T-helper 17 cell (primary cell): ENCODE results near the gene MARCHF9. TPM values are rescaled to one million over a fixed set of nuclear protein-coding genes. Genes with fewer than 3 reads are reported as not detected.

ENCODE experiments used
- ATAC-seq: fragments of 150-1000 bp; cut with Tn5 transposase; 2 replicates; pipeline ENCODE4 v1.10.0; 2021; ENCODE audit warnings: mild to moderate bottlenecking, moderate library complexity
- DNase-seq, 3 donors: peaks; one replicate each; pipeline versions ENCODE4 v3.0.0 to v3.0.0-alpha.2; 2020 to 2021
- H3K9me3 ChIP-seq: one replicate; pipeline ENCODE4 v1.7.0; 2013; ENCODE audit warnings: low read length, mild to moderate bottlenecking; ENCODE audit not compliant: control insufficient read depth, poor library complexity, severe bottlenecking
- H3K27ac Mint-ChIP-seq: one replicate; pipeline ENCODE4 v1.8.0; 2022; ENCODE audit warnings: mild to moderate bottlenecking, moderate library complexity, mixed read lengths
- H3K27me3 Mint-ChIP-seq: one replicate; pipeline ENCODE4 v1.8.0; 2022; ENCODE audit warnings: mixed read lengths
- H3K36me3 Mint-ChIP-seq: one replicate; pipeline ENCODE4 v1.8.0; 2022; ENCODE audit warnings: low read depth, mixed read lengths
- H3K4me1 Mint-ChIP-seq: one replicate; pipeline ENCODE4 v1.8.0; 2022; ENCODE audit warnings: mild to moderate bottlenecking, mixed read lengths
- H3K4me3 Mint-ChIP-seq: one replicate; pipeline ENCODE4 v1.8.0; 2022; ENCODE audit warnings: mild to moderate bottlenecking, moderate library complexity, mixed read lengths
- total RNA-seq, 4 donors: library from RNA in 2 of 4; stranded (reverse) in 2 of 4; gene quantifications; one replicate each; pipeline ENCODE4 v1.2.3 and lab custom pipeline; 2022 to 2026

The MARCHF9 gene
- total RNA-seq, 2 donors from 2014 or later = 45.3 to 62.4 TPM

DNA sequence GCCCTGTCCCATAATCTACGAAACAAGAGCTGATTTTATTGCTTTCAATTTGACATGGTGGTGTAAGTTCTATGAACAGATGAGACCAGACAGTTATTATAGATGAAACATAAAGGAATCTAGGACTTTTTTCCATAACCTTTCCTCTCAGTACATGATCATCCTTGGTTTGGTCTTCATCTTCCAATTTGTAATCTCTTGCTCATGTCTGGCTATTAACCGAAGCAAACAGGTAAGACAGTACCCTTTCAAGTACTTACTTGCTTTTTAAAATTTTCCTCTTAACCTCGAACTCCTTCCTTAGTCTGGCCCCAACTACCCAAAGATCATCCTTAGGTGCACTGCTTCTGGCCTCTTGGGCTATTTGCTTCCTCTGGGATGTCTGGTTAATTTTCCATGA, 8.9 kb upstream of the MARCHF9 start:
- Mint-ChIP-seq H3K27ac (peak overlapping the region; percentile 99), H3K4me1 (peaks cover 43% of the 10 kb centered on the region), H3K27me3 (no peaks in the 10 kb centered on the region), H3K36me3 (no peaks in the 10 kb centered on the region), H3K4me3 (peak overlapping the region; percentile 97)
- no peak for ATAC-seq
- H3K9me3 ChIP-seq = no peaks in the 10 kb centered on the region
- DNase-seq = no peak

DNA sequence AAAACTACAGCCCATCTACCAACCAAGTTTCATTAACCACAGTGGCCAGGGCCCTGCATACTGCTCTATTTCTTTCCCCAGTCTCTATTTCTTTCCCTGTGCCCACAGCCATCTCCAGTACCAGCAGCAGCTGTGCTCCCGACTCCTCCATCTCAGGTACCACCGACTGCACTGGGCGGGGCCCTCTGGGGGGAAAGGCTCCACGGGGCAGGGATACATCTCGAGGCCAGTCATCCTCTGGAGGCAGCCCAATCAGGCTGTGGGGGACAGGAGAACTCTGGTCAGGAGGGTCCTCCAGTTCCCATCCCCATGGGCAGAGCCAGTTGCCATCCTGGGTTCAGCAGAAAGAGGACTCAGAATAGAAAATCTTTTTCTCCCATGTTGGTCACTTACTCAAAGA, 5.8 kb upstream of the MARCHF9 start:
- DNase-seq (no peak), ATAC-seq (no peak)
- no peaks in the 10 kb centered on the region for H3K36me3 Mint-ChIP-seq
- peaks cover 57% of the 10 kb centered on the region for H3K4me1 Mint-ChIP-seq
- H3K27ac Mint-ChIP-seq = no peak overlapping the region
- H3K4me3 Mint-ChIP-seq = no peak overlapping the region
- no peaks in the 10 kb centered on the region for H3K9me3 ChIP-seq
- H3K27me3 Mint-ChIP-seq = no peaks in the 10 kb centered on the region

- H3K27me3 Mint-ChIP-seq = no peaks in the 10 kb centered on the region
- DNase-seq = no peak
- no peaks in the 10 kb centered on the region for H3K9me3 ChIP-seq
- H3K36me3 Mint-ChIP-seq = no peaks in the 10 kb centered on the region
- peak overlapping the region; percentile 94 for H3K4me3 Mint-ChIP-seq
- H3K4me1 Mint-ChIP-seq = peaks cover 48% of the 10 kb centered on the region
- H3K27ac Mint-ChIP-seq = peak overlapping the region; percentile 96
- no peak for ATAC-seq
These were observed 4.1 kb upstream of the MARCHF9 start for GRCh38 chr12:57750561-57751431.

DNA sequence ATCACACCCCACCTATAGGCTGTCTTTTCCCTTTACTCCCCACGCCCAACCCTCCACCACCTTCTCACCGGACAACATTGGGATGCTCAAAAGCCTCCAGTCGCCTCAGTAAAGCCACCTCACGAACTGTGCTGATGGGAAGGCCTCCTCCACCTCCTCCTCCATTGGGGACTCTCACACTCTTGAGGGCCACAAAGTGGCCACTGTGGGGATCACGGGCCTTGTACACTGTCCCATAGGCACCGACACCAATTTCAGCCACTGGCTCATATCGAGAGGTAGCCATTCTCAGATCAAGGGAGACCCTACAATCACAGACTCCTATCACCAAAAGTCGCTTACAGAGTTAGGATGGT, 3.5 kb upstream of the MARCHF9 start:
- Mint-ChIP-seq H3K4me1 (peaks cover 46% of the 10 kb centered on the region), H3K27ac (peak overlapping the region; percentile 96), H3K4me3 (peak overlapping the region; percentile 94), H3K36me3 (no peaks in the 10 kb centered on the region), H3K27me3 (no peaks in the 10 kb centered on the region)
- DNase-seq (no peak), ATAC-seq (no peak)
- H3K9me3 ChIP-seq = no peaks in the 10 kb centered on the region

DNA sequence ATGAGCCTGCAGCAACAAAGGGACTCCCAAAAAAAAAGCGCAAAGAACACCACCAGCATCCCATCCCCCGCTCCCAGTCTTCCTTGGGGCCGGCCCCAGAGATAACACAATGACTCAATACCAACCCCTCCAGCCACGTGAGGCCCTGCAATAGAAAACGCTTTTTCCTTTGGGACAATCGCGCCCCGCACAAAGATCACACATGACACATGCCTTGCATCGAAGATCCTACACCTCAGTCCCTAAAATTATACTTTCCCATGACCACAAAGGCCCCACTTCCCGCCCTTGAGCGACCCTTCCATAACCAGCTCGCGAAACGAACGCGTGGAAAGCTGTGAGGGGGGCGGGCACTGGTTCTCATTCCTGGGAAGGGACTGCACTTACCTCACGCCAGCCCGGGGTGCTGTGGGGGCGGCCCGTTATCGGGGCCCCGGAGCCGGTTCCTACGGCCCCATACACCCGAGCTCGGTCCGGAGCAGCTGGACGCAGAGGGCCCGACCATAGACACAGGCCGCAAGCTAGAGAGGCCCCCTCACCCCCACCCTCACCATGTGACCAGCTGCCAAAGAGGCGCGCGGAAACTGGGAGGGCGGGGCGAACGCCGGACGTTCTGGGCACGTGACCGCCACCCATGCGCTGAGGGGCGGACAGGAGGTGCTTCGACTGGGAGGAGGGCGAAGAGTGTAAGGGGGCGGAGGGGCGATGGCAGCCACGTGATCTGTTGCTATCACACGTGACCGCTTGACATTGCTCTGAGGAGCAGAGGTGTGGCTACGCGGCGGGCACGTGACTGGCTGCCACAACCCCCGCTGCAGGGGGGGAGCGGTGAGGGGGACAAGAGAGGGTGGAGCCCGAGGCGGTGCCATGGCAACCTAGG, 2.9 kb upstream of the MARCHF9 start, which contains the start of gene CDK4:
CDK4 (minus strand) TSS at position 523 of the 880 bp plus-strand sequence. CDS start 593 bp downstream, outside the sequence.
- Mint-ChIP-seq H3K27me3 (no peaks in the 10 kb centered on the region), H3K4me3 (peak within 1 kb of the TSS; percentile 94), H3K27ac (peak within 1 kb of the TSS; percentile 96), H3K36me3 (no peaks in the 10 kb centered on the region), H3K4me1 (peaks cover 49% of the 10 kb centered on the region)
- ATAC-seq = peak; percentile 81
- H3K9me3 ChIP-seq = no peaks in the 10 kb centered on the region
- peak; percentile 97 to 99 (median 98) for DNase-seq

DNA sequence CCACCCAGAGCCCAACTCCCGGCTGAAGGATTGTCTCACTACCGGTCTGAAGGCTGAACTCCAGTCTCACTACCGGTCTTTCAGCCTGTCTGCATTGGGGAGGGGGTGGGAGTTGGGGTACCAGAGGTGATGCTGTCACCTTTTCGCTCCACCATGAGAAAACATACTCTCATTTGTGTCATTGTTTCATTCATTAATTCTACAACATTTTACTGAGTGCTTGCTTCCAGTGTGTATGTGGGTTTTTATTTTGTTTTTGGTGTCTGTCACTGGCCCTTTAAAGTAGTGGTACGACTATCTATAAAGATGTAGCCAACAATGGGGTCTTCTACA, 2.3 kb upstream of the MARCHF9 start:
- H3K4me3 Mint-ChIP-seq = peak overlapping the region; percentile 94

DNA sequence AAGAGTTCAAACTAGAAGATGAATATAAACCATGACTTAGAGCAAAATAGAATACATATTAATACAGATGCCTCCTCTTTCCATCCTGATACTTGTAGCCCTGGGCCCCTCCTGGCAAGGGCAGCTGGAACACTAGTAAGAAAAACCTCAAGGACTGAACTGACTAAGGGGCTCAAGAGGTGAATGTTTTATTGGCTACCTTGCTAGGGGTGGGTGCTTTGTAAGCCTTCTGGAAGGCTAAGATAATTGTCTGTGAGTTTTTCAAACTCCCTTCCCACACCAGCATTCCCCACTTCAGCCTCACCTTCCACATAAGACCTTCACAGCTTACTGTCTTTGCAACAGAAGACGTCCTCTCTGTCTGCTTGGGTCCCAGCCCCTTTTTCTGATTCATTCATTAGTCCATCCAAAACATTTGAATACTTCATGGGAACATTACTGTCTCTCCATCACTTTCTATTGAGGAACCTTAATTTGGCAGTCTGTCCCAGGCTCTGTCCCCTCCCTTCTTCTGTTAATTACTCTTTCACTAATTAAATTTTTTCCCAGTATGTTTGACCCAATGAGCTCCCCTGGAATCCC, 1.1 kb upstream of the MARCHF9 start:
- Mint-ChIP-seq H3K27me3 (no peaks in the 10 kb centered on the region), H3K4me3 (peak overlapping the region; percentile 93), H3K27ac (peak overlapping the region; percentile 96), H3K4me1 (peaks cover 53% of the 10 kb centered on the region), H3K36me3 (no peaks in the 10 kb centered on the region)
- ATAC-seq (no peak), DNase-seq (no peak)
- H3K9me3 ChIP-seq = no peaks in the 10 kb centered on the region

More for the DNA sequence above, 2.3 kb upstream of the MARCHF9 start:
- Mint-ChIP-seq H3K36me3 (no peaks in the 10 kb centered on the region), H3K4me1 (peaks cover 50% of the 10 kb centered on the region), H3K27ac (peak overlapping the region; percentile 96), H3K27me3 (no peaks in the 10 kb centered on the region)
- DNase-seq = no peak
- H3K9me3 ChIP-seq = no peaks in the 10 kb centered on the region
- no peak for ATAC-seq

DNA sequence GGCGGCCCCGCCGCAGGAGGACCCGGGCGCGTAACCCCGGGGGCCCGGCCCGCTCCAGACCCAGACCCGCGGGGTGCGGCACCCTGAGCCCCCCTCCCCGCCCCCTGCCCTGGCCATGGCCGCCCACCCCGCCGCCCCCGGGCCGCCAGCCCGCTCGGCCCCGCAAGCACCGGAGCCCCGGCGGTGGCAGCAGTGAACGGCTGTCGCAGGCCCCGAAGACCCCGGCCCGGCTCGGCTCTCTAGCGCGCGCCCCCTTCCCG, 221 bp downstream of the MARCHF9 start:
- Mint-ChIP-seq H3K4me3 (peak overlapping the region; percentile 93), H3K27ac (peak overlapping the region; percentile 96), H3K4me1 (peaks cover 59% of the 10 kb centered on the region), H3K27me3 (no peaks in the 10 kb centered on the region), H3K36me3 (no peaks in the 10 kb centered on the region)
- DNase-seq = no peak
- ATAC-seq = no peak
- H3K9me3 ChIP-seq = no peaks in the 10 kb centered on the region

- Mint-ChIP-seq H3K27me3 (no peaks in the 10 kb centered on the region), H3K36me3 (no peaks in the 10 kb centered on the region), H3K4me3 (peak overlapping the region; percentile 92), H3K27ac (peak overlapping the region; percentile 87), H3K4me1 (peaks cover 60% of the 10 kb centered on the region)
- peak; percentile 45 to 48 (median 48) for DNase-seq
- no peaks in the 10 kb centered on the region for H3K9me3 ChIP-seq
- no peak for ATAC-seq
These were observed 810 bp downstream of the MARCHF9 start for GRCh38 chr12:57755454-57756372.

GRCh38 chr12:57756406-57757341, 1.8 kb downstream of the MARCHF9 start:
- H3K4me3 Mint-ChIP-seq = peak overlapping the region; percentile 92
- DNase-seq (peak; percentile 55 to 67 (median 61)), ATAC-seq (peak; percentile 18)
- no peaks in the 10 kb centered on the region for H3K27me3 Mint-ChIP-seq
- no peaks in the 10 kb centered on the region for H3K9me3 ChIP-seq
- peaks cover 58% of the 10 kb centered on the region for H3K4me1 Mint-ChIP-seq
- H3K27ac Mint-ChIP-seq = peak overlapping the region; percentile 87
- H3K36me3 Mint-ChIP-seq = no peaks in the 10 kb centered on the region

DNA sequence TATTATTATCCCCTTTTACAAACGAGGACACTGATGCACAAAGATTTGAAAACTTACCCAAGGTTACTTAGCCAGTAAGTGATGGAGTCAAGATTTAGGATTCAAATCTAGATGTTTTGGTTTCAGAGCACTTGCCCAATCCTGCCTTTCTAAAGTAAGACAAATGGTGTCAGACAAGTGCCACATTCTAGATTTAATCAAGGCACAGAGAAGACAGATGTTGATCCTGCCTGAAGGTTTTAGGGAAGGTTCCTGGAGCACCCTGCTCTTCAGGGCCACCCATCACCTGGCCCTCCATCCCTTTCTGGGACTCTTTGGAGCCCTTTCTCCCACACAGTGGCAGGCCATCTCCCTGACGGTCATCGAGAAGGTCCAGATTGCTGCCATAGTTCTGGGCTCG, 2.9 kb downstream of the MARCHF9 start:
- no peaks in the 10 kb centered on the region for H3K36me3 Mint-ChIP-seq
- DNase-seq = no peak

More for the DNA sequence above, 2.9 kb downstream of the MARCHF9 start:
- peaks cover 47% of the 10 kb centered on the region for H3K4me1 Mint-ChIP-seq
- ATAC-seq = no peak
- no peaks in the 10 kb centered on the region for H3K27me3 Mint-ChIP-seq
- H3K4me3 Mint-ChIP-seq = peak overlapping the region; percentile 15
- peak overlapping the region; percentile 71 for H3K27ac Mint-ChIP-seq
- H3K9me3 ChIP-seq = no peaks in the 10 kb centered on the region
